DOHH2 (cell line): ENCODE measurements around the gene SLC25A13.
"Not testable (repeated sequence)": the region's sequence is repeated elsewhere in the genome, so short reads cannot be mapped to it uniquely, and the experiment has no call there.

Source experiments
- H3F3A ChIP-seq: fragments of 200-600 bp; sonication (generic), shearing (Covaris generic); 2 replicates; pipeline ENCODE4 v1.6.0; 2016; ENCODE audit warnings: antibody characterized with exemption, mild to moderate bottlenecking; ENCODE audit not compliant: control insufficient read depth, insufficient read depth
- H3K27ac ChIP-seq: fragments of 200-600 bp; sonication (generic); 2 replicates; pipeline ENCODE4 v1.5.1; 2014; ENCODE audit warnings: low read depth, mild to moderate bottlenecking, low read length, moderate library complexity
- H3K27me3 ChIP-seq: fragments of 200-600 bp; sonication (generic); 2 replicates; pipeline ENCODE4 v1.6.1; 2014; ENCODE audit warnings: mild to moderate bottlenecking, low read length, mixed read lengths; ENCODE audit not compliant: control insufficient read depth
- H3K36me3 ChIP-seq: fragments of 200-600 bp; sonication (generic); 2 replicates; pipeline ENCODE4 v1.6.1; 2014; ENCODE audit warnings: mild to moderate bottlenecking, low read length, moderate library complexity, mixed read lengths; ENCODE audit not compliant: control insufficient read depth
- H3K4me1 ChIP-seq: fragments of 200-600 bp; sonication (generic); 2 replicates; pipeline ENCODE4 v1.6.1; 2014; ENCODE audit warnings: mild to moderate bottlenecking, low read length, mixed read lengths; ENCODE audit not compliant: control insufficient read depth
- H3K4me2 ChIP-seq: fragments of 200-600 bp; sonication (generic); 2 replicates; pipeline ENCODE4 v1.6.0; 2014; ENCODE audit warnings: mild to moderate bottlenecking, low read length, moderate library complexity
- H3K4me3 ChIP-seq: fragments of 200-600 bp; sonication (generic); 2 replicates; pipeline ENCODE4 v1.5.1; 2014; ENCODE audit warnings: mild to moderate bottlenecking, low read length, mixed read lengths
- H3K79me2 ChIP-seq: fragments of 200-600 bp; sonication (generic); 2 replicates; pipeline ENCODE4 v1.6.1; 2014; ENCODE audit warnings: mild to moderate bottlenecking, low read length, mixed read lengths; ENCODE audit not compliant: control insufficient read depth
- H3K9me2 ChIP-seq: fragments of 200-600 bp; sonication (generic); replicated peaks from 2 replicates; pipeline ENCODE4 v1.6.1; 2014; ENCODE audit warnings: mild to moderate bottlenecking, low read length, mixed read lengths; ENCODE audit not compliant: control insufficient read depth
- H3K9me3 ChIP-seq: fragments of 200-600 bp; sonication (generic); 2 replicates; pipeline ENCODE4 v1.6.1; 2014; ENCODE audit warnings: antibody characterized with exemption, low read length, mixed read lengths; ENCODE audit not compliant: control insufficient read depth, insufficient read depth
- H4K20me1 ChIP-seq: fragments of 200-600 bp; sonication (generic); 2 replicates; pipeline ENCODE4 v1.6.0; 2014; ENCODE audit warnings: low read depth, mild to moderate bottlenecking, antibody characterized with exemption, low read length, moderate library complexity; ENCODE audit not compliant: control insufficient read depth, insufficient read depth
- CTCF ChIP-seq: fragments of 200-600 bp; sonication (generic); IDR thresholded peaks from one replicate; pipeline ENCODE4 v1.5.1; 2014; ENCODE audit warnings: antibody characterized with exemption, mild to moderate bottlenecking, low read depth, low read length; ENCODE audit not compliant: poor library complexity, severe bottlenecking
- EZH2phosphoT487 ChIP-seq: fragments of 200-600 bp; sonication (generic); IDR thresholded peaks from 2 replicates; pipeline ENCODE4 v1.6.1; 2017; ENCODE audit warnings: borderline replicate concordance, mild to moderate bottlenecking, antibody characterized with exemption, low read length, moderate library complexity, mixed read lengths

Gene SLC25A13

GRCh38 chr7:96327429-96327828 is 5.5 kb upstream of the SLC25A13 start:
- Histone ChIP-seq H3K4me2 (no peak overlapping the region), H3K9me2 (no peaks in the 10 kb centered on the region), H3K36me3 (no peaks in the 10 kb centered on the region), H4K20me1 (no peaks in the 10 kb centered on the region), H3F3A (no peaks in the 10 kb centered on the region), H3K4me3 (no peak overlapping the region), H3K27me3 (no peaks in the 10 kb centered on the region), H3K79me2 (no peaks in the 10 kb centered on the region), H3K9me3 (no peaks in the 10 kb centered on the region), H3K4me1 (peaks cover 10% of the 10 kb centered on the region), H3K27ac (no peak overlapping the region)
- TF ChIP-seq EZH2phosphoT487 (no peak), CTCF (no peak)

- H3F3A ChIP-seq, H4K20me1 ChIP-seq, H3K27ac ChIP-seq, H3K4me3 ChIP-seq, H3K79me2 ChIP-seq, H3K4me2 ChIP-seq, H3K9me2 ChIP-seq, H3K27me3 ChIP-seq, H3K36me3 ChIP-seq, H3K9me3 ChIP-seq: not testable (repeated sequence)
- H3K4me1 ChIP-seq: peaks cover 15% of the 10 kb centered on the region
Observed at GRCh38 chr7:96326752-96327151, 4.9 kb upstream of the SLC25A13 start.

GRCh38 chr7:96322847-96323461 is 1.1 kb upstream of the SLC25A13 start:
- H3F3A ChIP-seq: no peaks in the 10 kb centered on the region
- no peaks in the 10 kb centered on the region; the same call in 1 of the 2 replicates for H3K36me3 ChIP-seq
- no peak overlapping the region for H3K27ac ChIP-seq
- TF ChIP-seq CTCF (no peak), EZH2phosphoT487 (no peak)
- no peaks in the 10 kb centered on the region for H3K9me2 ChIP-seq
- peaks cover 32% of the 10 kb centered on the region for H3K4me1 ChIP-seq
- H3K79me2 ChIP-seq: peaks cover 41% of the 10 kb centered on the region
- H3K9me3 ChIP-seq: no peaks in the 10 kb centered on the region
- H3K4me2 ChIP-seq: peak overlapping the region; percentile 83
- no peaks in the 10 kb centered on the region; the same call in 1 of the 2 replicates for H4K20me1 ChIP-seq
- no peaks in the 10 kb centered on the region for H3K27me3 ChIP-seq
- peak overlapping the region; percentile 89 for H3K4me3 ChIP-seq

GRCh38 chr7:96322373-96322695 is 436 bp upstream of the SLC25A13 start:
- Histone ChIP-seq H3K9me3 (no peaks in the 10 kb centered on the region), H3K9me2 (no peaks in the 10 kb centered on the region), H4K20me1 (no peaks in the 10 kb centered on the region; the same call in 1 of the 2 replicates), H3K4me2 (peak overlapping the region; percentile 83), H3K27ac (peak overlapping the region; percentile 61), H3K27me3 (no peaks in the 10 kb centered on the region), H3K79me2 (peaks cover 46% of the 10 kb centered on the region), H3K4me1 (peaks cover 32% of the 10 kb centered on the region), H3K36me3 (no peaks in the 10 kb centered on the region; the same call in 1 of the 2 replicates), H3K4me3 (peak overlapping the region; percentile 89), H3F3A (no peaks in the 10 kb centered on the region)
- TF ChIP-seq EZH2phosphoT487 (no peak), CTCF (no peak)
